ENCODE results near the gene CLDN7.

GRCh38 chr17:7239091-7240027, 22.9 kb downstream of the CLDN7 start, which contains the start of gene PHF23:
- TF ChIP-seq, protein P1, sequence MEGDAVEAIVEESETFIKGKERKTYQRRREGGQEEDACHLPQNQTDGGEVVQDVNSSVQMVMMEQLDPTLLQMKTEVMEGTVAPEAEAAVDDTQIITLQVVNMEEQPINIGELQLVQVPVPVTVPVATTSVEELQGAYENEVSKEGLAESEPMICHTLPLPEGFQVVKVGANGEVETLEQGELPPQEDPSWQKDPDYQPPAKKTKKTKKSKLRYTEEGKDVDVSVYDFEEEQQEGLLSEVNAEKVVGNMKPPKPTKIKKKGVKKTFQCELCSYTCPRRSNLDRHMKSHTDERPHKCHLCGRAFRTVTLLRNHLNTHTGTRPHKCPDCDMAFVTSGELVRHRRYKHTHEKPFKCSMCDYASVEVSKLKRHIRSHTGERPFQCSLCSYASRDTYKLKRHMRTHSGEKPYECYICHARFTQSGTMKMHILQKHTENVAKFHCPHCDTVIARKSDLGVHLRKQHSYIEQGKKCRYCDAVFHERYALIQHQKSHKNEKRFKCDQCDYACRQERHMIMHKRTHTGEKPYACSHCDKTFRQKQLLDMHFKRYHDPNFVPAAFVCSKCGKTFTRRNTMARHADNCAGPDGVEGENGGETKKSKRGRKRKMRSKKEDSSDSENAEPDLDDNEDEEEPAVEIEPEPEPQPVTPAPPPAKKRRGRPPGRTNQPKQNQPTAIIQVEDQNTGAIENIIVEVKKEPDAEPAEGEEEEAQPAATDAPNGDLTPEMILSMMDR (IDR thresholded peaks at IDR 0.05): peak in 2 of 3 experiments; percentile 51 to 58
- TF ChIP-seq POLR2A (IDR thresholded peaks at IDR 0.05): no peak

All from testis (tissue), 2 donors.